ENCODE data around the gene GGTLC1.
"Not testable (repeated sequence)": the region's sequence is repeated elsewhere in the genome, so short reads cannot be mapped to it uniquely, and the experiment has no call there.

The GGTLC1 gene

DNA sequence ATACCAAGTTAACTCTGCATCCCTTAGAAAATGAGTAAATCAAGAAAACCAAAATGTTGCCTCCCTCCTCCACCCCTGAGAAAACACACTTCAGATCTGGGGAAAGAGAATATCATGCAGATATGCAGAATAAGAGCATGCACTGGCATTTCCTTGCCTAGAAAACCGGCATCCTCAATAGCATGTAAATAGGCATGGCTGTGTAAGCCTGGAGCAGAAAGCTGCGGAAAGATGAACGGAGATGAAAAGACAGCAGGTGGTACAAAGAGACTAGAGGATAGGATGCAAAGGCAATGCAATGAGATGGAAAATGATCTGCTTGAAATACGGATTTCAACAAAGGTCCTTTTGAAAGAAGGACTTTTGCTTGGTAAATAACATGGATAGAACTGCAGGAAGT is 10.3 kb upstream of the GGTLC1 start:
- DNase-seq (ENCODE audit: low read depth, low spot score), result no peak
- ChIA-PET POLR2A (no interaction called here), CTCF (interaction anchor here (0.7 kb wide), 1 partner anchor 29 kb away, joined by 3 read pairs; no protein-coding TSS in a partner anchor)
- H3K4me3 ChIP-seq (ENCODE audit: low read depth, low read length), result no peak overlapping the region
- TF ChIP-seq, protein P1, sequence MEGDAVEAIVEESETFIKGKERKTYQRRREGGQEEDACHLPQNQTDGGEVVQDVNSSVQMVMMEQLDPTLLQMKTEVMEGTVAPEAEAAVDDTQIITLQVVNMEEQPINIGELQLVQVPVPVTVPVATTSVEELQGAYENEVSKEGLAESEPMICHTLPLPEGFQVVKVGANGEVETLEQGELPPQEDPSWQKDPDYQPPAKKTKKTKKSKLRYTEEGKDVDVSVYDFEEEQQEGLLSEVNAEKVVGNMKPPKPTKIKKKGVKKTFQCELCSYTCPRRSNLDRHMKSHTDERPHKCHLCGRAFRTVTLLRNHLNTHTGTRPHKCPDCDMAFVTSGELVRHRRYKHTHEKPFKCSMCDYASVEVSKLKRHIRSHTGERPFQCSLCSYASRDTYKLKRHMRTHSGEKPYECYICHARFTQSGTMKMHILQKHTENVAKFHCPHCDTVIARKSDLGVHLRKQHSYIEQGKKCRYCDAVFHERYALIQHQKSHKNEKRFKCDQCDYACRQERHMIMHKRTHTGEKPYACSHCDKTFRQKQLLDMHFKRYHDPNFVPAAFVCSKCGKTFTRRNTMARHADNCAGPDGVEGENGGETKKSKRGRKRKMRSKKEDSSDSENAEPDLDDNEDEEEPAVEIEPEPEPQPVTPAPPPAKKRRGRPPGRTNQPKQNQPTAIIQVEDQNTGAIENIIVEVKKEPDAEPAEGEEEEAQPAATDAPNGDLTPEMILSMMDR (IDR thresholded peaks at IDR 0.05; ENCODE audit: insufficient read depth, low read length, missing control alignments), result no peak

DNA sequence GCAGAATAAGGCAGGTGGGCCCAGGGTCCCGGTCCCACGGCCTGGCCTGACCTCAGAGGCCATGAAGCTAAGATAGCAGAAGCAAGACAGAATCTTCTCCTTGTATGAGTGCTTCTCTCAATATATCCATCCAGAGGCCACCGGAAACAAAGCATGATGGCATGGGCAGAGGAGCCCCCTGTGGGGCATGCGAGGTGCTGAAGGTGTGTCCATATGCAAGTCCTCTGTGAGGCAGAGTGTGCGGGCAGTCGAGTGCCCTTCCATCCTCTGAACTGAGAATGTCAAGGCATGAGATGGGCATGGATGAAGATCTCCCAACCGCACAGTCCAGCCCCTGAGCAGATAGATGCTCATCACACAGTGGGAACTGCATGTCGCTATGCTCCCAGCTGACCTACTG is 9.8 kb upstream of the GGTLC1 start:
- CTCF ChIA-PET, result no interaction called here
- no peak overlapping the region for H3K4me3 ChIP-seq (ENCODE audit: low read depth, low read length)
- DNase-seq (ENCODE audit: low read depth, low spot score), result no peak
- TF ChIP-seq, protein P1 (IDR thresholded peaks at IDR 0.05; ENCODE audit: insufficient read depth, low read length, missing control alignments), result no peak
- POLR2A ChIA-PET, result no interaction called here

DNA sequence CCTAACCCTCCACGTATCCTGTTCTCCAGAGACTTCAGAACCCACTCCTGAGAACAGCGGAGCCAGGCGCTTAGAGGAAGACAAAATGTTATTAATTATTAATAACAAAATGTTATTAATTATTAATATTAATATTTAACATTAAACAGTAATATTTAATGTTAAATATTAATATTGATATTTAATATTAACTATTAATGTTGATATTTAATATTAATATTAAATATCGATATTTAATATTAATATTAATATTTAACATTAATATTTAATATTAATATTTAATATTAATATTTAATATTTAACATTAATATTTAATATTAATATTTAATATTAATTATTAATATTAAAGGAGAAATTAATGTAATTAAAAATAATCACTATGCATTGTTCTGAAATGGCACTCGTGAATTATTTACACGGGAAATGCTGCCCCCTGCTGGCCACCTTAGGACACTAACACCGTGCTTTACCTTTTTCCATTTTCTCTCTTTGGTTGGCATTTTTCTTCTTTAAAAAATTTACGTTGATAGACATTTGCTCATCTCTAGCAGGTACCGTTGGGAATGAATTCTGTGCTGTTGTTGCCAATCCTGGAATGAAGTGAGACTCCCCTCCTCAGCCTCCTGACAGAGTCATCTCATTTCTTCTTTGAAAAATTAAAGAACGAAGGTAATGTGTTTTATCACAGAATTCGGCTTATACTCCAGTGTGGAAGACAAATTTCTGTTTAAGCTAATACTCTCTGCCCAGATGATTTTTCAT is 7.5 kb upstream of the GGTLC1 start:
- POLR2A ChIA-PET, result no interaction called here

DNA sequence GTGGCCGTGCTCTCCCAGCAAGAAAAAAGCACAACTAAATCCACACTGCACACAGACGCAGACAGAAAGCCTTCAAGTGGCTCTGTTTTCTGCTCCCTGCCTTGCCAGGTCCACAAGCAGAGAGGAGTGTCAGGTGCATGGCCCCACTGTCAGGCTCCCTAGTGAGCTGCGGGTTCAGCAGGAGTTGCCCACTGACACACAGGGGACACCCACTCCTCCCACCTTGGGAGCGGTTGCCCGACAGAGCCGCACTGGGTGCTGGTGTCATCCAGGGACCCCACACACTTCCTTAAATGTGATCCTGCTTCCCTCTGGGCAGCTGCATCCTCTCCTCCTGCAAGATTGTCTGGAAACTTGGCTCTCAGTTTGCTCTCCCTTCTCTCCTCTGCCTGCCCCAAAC is 6.7 kb upstream of the GGTLC1 start:
- POLR2A ChIA-PET; CTCF ChIA-PET; DNase-seq (ENCODE audit: low read depth, low spot score); H3K4me3 ChIP-seq (ENCODE audit: low read depth, low read length): not testable (repeated sequence)

More for the DNA sequence above, 7.5 kb upstream of the GGTLC1 start:
- TF ChIP-seq, protein P1 (IDR thresholded peaks at IDR 0.05; ENCODE audit: insufficient read depth, low read length, missing control alignments), result peak; percentile 73
- no peak for DNase-seq (ENCODE audit: low read depth, low spot score)
- H3K4me3 ChIP-seq (ENCODE audit: low read depth, low read length), result no peak overlapping the region
- CTCF ChIA-PET, result interaction anchor here (0.8 to 1.5 kb wide), 5 partner anchors 11 to 116 kb away, joined by 3 to 5 read pairs (median 3); no protein-coding TSS in a partner anchor

DNA sequence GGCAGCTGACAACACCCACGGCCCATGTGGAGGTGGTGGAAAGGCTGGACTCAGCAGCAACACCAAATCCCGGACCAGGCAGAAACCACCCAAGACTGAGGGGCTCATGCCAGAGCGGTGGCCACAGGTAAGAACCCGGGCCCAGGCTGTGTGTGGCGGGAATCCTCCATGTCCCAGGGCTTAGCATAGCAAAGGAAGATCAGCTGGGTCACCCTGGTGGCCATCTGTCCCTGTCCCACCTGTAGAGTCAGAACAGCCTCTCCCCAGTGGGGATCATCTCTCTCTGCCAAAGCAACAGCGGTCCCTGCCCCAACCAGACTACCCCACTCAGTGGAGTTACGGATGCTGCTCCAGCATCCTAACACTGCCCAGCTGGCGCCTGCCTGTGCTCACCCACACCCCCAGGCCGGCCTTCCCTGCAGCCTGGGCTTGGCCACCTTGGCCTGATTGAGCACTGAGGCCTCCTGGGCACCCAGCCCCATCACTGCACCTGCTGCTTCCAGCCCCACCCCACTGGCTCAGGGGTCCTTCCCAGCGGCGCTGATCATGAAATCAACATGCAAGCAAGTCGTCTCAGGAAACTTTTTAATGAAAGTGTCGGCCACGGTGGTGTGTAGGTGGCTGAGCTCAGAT is 5.5 kb upstream of the GGTLC1 start:
- H3K4me3 ChIP-seq (ENCODE audit: low read depth, low read length); CTCF ChIA-PET; POLR2A ChIA-PET; DNase-seq (ENCODE audit: low read depth, low spot score): not testable (repeated sequence)

DNA sequence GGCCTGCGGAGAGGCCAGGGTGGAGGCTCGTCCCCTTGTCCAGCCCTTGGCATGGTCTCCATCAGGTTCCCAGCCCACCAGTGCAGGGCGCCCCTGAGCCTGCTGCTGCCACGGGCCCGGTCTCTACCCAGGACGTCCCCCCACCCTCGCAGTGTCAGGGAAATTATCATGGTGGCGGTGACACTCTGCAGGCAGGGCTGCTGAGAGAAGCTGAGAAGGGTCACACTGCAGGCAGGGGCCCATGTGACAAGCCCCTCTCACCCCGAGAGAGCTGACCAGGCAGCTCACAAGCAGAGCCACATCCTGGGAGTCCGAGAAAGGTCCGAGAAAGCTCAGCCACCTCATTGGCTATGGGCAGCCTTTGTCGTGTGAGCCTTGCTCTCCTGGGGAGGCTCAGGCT is 4.9 kb upstream of the GGTLC1 start:
- DNase-seq (ENCODE audit: low read depth, low spot score); POLR2A ChIA-PET; CTCF ChIA-PET; H3K4me3 ChIP-seq (ENCODE audit: low read depth, low read length): not testable (repeated sequence)

DNA sequence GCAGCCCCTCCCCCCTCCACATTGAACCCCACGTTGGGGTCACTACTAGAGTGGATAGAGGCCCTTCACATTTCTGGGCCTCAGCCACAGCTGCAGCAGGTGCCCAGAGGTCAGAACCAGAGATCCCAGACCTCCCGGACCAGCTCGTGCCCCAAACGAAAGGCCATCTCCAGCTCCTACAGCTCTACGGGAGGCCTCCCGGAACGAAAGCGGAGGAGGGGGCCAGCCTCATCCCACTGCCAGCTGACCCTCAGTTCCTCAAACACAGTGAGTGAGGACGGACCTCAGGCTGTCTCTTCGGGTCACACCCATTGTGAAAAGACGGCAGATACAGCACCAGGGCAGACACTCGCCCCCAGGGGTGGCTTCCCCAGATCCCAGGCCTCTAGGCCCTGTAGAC is 1.7 kb upstream of the GGTLC1 start:
- POLR2A ChIA-PET; CTCF ChIA-PET; H3K4me3 ChIP-seq (ENCODE audit: low read depth, low read length); DNase-seq (ENCODE audit: low read depth, low spot score): not testable (repeated sequence)

DNA sequence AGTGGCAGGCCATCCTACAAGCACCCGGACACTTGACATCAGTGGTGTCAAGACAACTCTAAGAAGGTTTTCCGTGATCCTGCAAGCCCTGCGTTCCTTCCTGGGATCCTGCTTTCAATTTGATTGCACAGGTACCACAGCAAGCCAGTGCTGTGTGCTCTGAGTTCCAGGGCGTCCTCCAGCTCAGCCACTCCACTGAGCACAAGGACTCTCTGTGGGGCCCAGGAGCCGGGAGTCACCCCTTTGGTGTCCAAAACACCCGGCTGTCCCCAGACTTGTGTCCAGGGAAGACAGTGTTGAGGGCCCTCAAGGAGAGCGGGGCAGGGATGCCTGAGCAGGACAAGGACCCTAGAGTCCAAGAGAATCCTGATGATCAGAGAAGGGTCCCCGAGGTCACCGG is 387 bp upstream of the GGTLC1 start:
- DNase-seq (ENCODE audit: low read depth, low spot score); CTCF ChIA-PET; H3K4me3 ChIP-seq (ENCODE audit: low read depth, low read length); POLR2A ChIA-PET: not testable (repeated sequence)

DNA sequence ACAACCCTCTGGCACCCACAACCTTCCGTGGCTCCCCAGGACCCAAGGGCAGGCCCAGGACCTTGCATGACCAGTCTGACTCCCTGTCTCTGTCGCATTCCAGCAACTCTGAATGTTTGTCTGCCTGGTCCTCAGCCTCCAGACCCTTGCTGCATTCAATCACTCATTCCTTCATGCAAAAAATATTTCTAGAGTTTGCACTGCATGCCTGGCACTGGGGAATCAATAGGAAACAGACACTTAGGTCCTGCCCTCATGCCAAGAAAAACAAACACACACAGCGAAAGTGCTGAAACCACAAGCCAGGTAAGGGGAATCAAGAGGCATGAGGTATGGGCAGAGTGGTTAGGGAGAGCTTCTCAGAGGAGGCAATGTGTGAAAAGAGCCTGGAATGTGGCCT is 1.9 kb downstream of the GGTLC1 start:
- CTCF ChIA-PET; H3K4me3 ChIP-seq (ENCODE audit: low read depth, low read length); POLR2A ChIA-PET; DNase-seq (ENCODE audit: low read depth, low spot score): not testable (repeated sequence)

DNA sequence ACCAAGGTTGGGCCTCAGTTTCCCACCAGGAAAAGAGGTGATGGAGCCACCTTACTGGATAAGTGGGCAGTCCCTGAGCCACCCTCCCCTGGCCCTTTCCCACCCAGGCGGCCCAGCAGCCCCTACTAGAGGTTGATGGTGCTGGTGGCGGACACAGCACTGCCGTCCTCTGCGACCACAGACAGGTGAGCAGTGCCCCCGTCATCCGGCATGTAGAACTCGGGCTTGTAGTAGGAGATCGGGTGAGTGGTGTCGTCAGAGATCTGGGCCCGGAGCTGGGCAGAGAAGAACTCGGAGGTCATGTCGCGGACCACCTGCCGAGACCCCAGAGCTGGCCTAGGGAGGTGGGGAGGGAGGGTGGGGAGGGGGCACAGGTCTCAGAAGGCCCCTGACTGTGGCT is 2.3 kb downstream of the GGTLC1 start:
- CTCF ChIA-PET; H3K4me3 ChIP-seq (ENCODE audit: low read depth, low read length); POLR2A ChIA-PET; DNase-seq (ENCODE audit: low read depth, low spot score): not testable (repeated sequence)

DNA sequence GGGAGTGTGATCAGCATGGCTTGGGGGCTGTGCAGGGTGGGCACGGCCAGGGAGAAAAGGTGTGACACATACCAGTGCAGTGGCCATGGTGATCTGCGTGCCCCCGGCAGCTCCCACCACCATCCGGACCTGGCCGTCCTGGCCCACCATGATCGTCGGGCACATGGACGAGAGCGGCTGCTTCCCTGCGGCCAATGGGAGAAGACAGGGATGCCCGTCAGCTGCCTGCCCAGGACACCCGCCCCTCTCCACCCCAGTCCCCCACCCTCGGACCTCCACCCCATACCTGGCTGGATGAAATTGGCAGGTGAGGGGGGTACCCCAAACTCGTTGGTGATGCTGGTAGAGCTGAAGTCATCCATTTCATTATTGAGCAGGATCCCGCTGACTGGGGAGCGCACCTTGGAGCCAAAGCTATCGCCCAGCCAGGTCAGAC is 2.8 kb downstream of the GGTLC1 start:
- H3K4me3 ChIP-seq (ENCODE audit: low read depth, low read length); DNase-seq (ENCODE audit: low read depth, low spot score); CTCF ChIA-PET; POLR2A ChIA-PET: not testable (repeated sequence)

DNA sequence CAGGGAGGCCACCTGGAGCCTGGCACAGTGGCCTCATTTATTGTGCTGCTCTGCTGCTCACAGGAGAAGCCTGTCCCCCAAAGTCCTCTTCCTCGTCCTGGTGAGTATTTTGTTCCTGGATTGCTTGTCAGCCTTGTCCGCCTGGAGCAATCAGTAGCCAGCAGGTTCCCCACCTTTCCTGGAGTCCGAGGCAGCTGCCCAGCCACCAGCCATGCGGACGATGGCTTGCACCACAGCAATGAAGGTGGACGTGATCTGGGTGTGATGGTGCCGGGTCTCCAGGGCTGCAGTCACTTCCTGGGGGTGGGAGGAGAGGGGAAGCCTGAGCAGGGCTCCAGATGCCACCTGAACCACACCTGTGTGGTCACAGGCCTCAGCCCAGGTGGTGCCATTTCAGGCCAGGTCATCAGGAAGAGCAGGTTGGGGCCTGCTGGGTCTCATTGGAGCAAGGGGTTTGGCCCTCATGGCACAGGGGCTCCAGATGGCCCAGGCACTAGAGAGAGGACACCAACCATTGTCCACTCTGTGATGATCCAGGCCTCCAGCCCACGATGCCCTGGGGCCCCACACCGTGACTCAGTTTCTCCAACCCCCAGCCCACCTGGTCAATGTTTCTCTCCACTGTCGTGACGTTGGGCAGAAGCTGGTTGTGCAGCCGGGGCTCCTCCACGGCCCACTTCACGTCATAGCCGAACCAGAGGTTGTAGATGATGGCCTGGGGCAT is 3.4 kb downstream of the GGTLC1 start:
- POLR2A ChIA-PET; CTCF ChIA-PET; DNase-seq (ENCODE audit: low read depth, low spot score); H3K4me3 ChIP-seq (ENCODE audit: low read depth, low read length): not testable (repeated sequence)

DNA sequence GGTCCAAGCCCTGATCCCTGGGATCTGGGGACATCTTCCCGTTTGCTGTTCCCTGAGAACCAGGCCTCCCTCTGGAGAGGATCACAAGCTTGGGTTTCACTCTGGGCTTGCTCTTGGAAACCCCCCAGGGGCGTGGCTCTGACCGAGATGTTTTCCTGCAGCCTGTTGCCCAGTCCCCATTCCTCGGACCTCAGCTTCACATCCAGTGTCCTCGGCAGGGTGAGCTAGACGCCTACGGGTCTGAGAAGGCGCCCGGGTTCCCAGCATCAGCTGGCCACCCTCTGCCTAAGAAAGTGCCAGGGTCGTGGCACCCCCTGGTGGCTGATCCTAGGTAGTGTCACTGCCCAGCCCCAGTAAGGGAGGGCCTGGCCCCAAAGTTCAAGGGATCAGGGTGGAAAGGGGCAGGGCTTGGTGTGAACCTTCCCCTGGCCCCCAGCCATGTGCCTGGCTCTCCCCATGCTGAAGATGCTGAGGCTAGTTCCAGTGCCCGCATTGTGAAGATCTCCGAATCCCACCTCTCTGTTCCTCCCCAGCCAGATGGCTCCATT is 4.0 kb downstream of the GGTLC1 start:
- H3K4me3 ChIP-seq (ENCODE audit: low read depth, low read length); POLR2A ChIA-PET; DNase-seq (ENCODE audit: low read depth, low spot score); CTCF ChIA-PET: not testable (repeated sequence)
